Progenitor cell of endocrine pancreas (in vitro differentiated cells): Measurements from ENCODE around the gene ITSN2. TPM values are rescaled to one million over a fixed set of nuclear protein-coding genes. Genes with fewer than 3 reads are reported as not detected.

ENCODE experiments used
- DNase-seq: peaks from one replicate; pipeline ENCODE4 v3.0.0; 2021; ENCODE audit warnings: low spot score; ENCODE audit not compliant: unreplicated experiment
- H3K27ac Mint-ChIP-seq: 2 replicates; pipeline ENCODE4 v1.8.0; 2021; ENCODE audit warnings: mild to moderate bottlenecking, moderate library complexity, mixed read lengths
- H3K27me3 Mint-ChIP-seq: 2 replicates; pipeline ENCODE4 v1.8.0; 2021; ENCODE audit warnings: mixed read lengths
- H3K36me3 Mint-ChIP-seq: 2 replicates; pipeline ENCODE4 v1.8.0; 2022; ENCODE audit warnings: mixed read lengths; ENCODE audit not compliant: insufficient read depth
- H3K4me1 Mint-ChIP-seq: 2 replicates; pipeline ENCODE4 v1.8.0; 2021; ENCODE audit warnings: low read depth, mixed read lengths
- H3K4me3 Mint-ChIP-seq: 2 replicates; pipeline ENCODE4 v1.8.0; 2021; ENCODE audit warnings: low read depth, mild to moderate bottlenecking, moderate library complexity, mixed read lengths
- H3K9me3 Mint-ChIP-seq: 2 replicates; pipeline ENCODE4 v1.8.0; 2021; ENCODE audit warnings: low read depth, mixed read lengths
- CTCF ChIP-seq: fragments of 200-600 bp; sonication (generic); IDR thresholded peaks from one replicate; pipeline ENCODE4 v1.5.0; 2021; ENCODE audit warnings: antibody characterized with exemption, mild to moderate bottlenecking; ENCODE audit not compliant: unreplicated experiment
- total RNA-seq: library from RNA; stranded (reverse); gene quantifications from 2 replicates; pipeline ENCODE4 v1.2.1, GENCODE V29; 2021

Gene ITSN2
- total RNA-seq, 1 donor from 2014 or later = 26.7 TPM

GRCh38 chr2:24174851-24175277, 185.5 kb downstream of the ITSN2 start, which contains the start of gene FAM228A:
TSS of gene FAM228A (plus strand) at chr2:24175053. CDS start at chr2:24175481, 428 bp downstream.
- H3K4me3 Mint-ChIP-seq = no peak within 1 kb of the TSS
- no peak for TF ChIP-seq CTCF
- no peaks in the 10 kb centered on the region for H3K4me1 Mint-ChIP-seq
- no peak within 1 kb of the TSS for H3K27ac Mint-ChIP-seq
- peaks cover 5% of the 10 kb centered on the region for H3K9me3 Mint-ChIP-seq
- H3K36me3 Mint-ChIP-seq = peaks cover 3% of the 10 kb centered on the region
- H3K27me3 Mint-ChIP-seq = peaks cover 12% of the 10 kb centered on the region
- no peak for DNase-seq

GRCh38 chr2:24169023-24169422, 191.3 kb downstream of the ITSN2 start:
- Mint-ChIP-seq H3K27me3 (peaks cover 34% of the 10 kb centered on the region), H3K27ac (no peak overlapping the region), H3K9me3 (peaks cover 3% of the 10 kb centered on the region), H3K4me1 (peaks cover 1% of the 10 kb centered on the region), H3K4me3 (no peak overlapping the region), H3K36me3 (peaks cover 2% of the 10 kb centered on the region)
- no peak for TF ChIP-seq CTCF
- DNase-seq = no peak

GRCh38 chr2:24164416-24164973, 195.8 kb downstream of the ITSN2 start:
- Mint-ChIP-seq H3K27ac (no peak overlapping the region), H3K4me3 (no peak overlapping the region), H3K36me3 (peaks cover 21% of the 10 kb centered on the region), H3K9me3 (peaks cover 5% of the 10 kb centered on the region), H3K27me3 (peaks cover 29% of the 10 kb centered on the region), H3K4me1 (peaks cover 1% of the 10 kb centered on the region)
- no peak for DNase-seq
- TF ChIP-seq CTCF = peak; percentile 55

- Mint-ChIP-seq H3K36me3 (peaks cover 24% of the 10 kb centered on the region), H3K4me1 (peaks cover 5% of the 10 kb centered on the region), H3K4me3 (no peak overlapping the region), H3K27ac (no peak overlapping the region), H3K9me3 (peaks cover 9% of the 10 kb centered on the region), H3K27me3 (peaks cover 27% of the 10 kb centered on the region)
- DNase-seq = no peak
- TF ChIP-seq CTCF = no peak
These were observed 196.7 kb downstream of the ITSN2 start for GRCh38 chr2:24163601-24164000.

GRCh38 chr2:24163186-24163585, 197.2 kb downstream of the ITSN2 start:
- Mint-ChIP-seq H3K4me3 (no peak overlapping the region), H3K27ac (no peak overlapping the region), H3K9me3 (peaks cover 9% of the 10 kb centered on the region), H3K27me3 (peaks cover 23% of the 10 kb centered on the region), H3K36me3 (peaks cover 27% of the 10 kb centered on the region), H3K4me1 (peaks cover 9% of the 10 kb centered on the region)
- no peak for TF ChIP-seq CTCF
- DNase-seq = no peak
